ENCODE results near the gene ZXDC.

Gene ZXDC

DNA sequence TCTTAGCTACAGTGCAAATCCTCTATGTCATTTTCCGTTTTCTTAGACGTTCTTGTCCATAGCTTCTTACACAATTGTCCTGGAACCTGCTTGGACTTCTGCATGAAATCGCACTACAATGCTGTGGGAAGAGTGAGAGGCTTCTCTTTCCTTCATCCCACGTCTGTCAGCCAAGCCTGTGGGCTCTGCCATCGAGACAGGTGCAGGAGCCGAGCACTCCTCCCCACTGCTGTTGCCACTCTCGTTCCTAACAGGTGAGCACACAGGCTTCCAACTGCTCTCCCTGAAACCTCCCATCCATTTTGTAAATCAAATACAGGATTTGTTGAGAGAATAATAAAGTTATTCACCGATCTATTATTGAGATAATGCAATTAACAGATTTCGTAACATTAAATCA, 23.5 kb downstream of the ZXDC start:
- DNase-seq (ENCODE audit: low spot score), result no peak

DNA sequence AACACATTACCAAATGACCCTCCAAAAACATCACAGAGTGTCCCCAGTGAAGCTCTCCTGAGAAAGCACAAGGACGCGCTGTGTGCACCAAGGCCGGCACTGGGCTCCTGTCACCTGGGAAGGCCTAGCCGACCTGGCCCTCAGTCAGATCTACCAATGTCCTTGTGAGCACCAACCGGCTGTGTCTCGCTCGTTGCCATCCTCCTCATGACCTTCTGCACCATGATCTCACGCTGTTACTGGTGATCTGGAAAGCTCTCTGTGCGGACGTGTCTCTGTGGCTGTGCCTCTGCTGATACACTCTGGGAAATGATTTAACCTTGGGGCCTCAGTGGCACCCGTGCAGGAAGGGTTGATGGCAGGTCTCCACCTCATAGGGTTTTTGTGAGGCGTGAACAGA, 24.2 kb downstream of the ZXDC start:
- DNase-seq (ENCODE audit: low spot score), result no peak

DNA sequence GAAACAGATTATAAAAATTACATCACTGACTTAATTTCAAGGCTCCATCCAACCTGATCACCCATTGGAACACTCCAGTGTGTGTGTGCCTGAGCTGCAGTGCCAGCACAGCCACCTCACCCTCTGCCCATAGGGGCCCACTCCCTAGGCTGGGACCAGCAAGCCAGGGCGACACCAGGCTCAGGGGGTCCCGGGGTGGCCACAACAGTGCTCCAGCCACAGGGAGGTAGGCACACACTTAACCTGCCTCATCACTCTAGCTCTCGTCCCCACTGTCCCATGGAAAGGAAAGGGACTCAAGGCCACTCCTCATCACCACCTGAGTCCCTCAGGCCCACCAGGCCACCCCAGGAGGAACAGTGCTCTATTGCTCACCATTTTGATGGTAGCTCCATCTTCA, 24.9 kb downstream of the ZXDC start:
- no peak for DNase-seq (ENCODE audit: low spot score)

DNA sequence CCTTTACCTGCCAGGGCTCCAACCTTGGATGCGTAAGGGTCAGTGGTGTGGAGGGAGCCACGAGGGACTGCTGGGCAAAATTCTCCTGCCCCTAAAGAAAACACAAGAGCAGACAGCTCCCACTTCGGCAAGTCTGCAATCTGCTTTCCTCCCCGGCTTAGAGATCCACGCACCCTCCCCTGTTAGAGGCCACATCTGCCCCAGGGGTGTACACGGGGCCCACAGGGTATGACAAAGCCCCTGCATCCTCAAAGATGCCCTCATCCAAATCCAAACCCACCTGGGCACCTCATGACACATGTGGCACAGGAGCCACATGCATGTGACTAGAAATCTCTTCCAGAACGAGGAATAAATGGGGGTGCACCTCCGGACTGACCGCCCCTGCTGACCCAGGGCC, 25.5 kb downstream of the ZXDC start:
- no peak for DNase-seq (ENCODE audit: low spot score)

DNA sequence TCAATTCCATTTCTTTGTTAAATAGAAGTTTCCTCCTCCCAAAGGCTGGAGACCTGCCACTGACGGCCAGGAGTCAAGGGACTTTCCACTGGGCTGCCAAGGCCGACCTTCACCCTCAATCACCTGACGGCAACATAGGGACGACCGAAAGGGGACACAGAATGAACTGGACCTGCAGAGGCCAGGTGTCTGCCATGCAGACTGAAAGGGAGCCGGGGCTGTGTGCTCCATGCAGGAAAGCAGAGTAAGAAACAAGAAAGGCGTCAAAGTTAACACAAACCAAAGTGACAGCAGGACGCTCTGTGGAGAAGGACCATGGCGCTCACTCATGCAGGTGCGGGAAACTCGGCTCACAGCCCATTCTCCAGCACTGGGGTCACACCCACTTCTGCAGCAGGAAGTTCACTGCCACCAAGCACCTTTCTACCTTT, 26.1 kb downstream of the ZXDC start:
- no peak for DNase-seq (ENCODE audit: low spot score)

DNA sequence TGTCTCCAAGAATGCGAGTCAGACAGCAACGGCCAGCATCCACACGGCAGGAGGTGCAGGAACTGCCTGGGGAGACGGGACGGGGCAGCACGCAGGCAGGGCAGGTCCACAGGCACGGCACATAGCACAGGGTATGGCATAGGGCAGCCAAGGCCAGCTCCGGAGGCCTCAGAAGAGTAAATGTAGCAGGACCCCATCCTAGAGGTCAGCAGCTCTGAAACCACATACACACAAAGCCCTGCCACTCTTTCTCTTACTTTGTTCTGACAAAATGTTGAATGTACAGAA, 26.9 kb downstream of the ZXDC start:
- DNase-seq (ENCODE audit: low spot score), result no peak

DNA sequence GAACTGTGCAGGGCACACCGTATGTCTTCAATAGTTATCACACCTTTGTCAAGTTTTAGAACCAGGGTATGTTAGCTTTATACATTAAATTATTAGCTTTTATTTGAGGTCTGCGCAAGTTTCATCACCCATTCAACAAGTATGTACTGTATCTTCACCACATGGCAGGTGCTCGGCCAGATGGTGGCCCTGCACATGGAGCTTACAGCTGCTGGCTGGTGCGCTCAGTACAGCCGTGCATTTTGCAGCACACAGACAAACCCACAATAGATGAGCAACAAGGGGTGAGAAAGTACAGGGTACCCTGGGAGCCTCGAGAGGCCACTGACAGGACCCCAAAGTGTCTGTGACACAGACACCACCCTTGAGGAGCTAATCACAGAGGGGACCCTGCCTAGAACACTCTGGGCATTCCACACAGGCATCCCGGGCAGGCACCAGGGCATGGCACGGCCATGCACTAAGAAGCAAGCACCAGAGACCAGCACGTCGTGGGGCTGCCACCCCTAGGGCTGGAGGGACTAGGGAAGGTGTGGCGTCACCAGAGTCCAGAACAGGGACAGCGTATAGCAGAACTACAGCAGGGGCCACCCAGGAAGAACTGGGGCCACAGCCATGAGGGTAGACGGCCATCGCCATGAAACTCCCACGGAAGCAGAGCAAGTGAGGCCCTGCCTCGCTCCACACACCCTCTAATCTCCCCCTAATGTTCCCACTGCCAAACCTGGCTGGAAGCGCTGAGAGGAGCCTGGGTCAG, 27.4 kb downstream of the ZXDC start:
- no peak for DNase-seq (ENCODE audit: low spot score)

DNA sequence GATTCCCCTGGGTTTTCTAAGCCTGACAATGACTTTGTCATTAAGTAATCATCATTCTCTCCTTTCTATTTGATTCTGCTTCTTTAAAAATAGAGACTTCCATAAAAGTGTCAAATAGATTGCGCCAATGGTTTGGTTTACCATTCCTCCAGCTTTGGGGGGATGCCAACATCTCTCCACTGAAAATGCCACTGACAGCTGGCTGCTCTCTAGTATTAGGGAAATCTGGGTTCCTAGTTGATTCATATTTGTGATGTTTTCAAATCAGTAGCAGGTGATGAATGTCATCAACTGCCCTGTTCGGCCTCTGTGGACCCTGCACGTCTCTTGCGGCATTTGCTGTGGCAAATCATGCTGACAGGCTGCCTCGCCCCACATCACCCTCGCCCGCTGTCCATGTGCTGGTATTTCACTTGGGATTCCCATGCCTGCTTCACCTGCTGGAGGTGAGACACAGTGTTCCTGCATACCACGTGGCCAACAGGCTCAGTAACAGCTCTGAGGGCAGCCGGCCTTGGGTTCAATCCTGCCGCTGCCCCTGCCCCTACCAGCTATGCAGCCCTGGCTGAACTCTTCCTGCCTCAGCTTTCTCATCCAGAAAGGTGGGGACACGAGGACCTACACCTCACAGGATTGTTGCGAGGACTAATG, 28.1 kb downstream of the ZXDC start:
- DNase-seq (ENCODE audit: low spot score), result no peak

DNA sequence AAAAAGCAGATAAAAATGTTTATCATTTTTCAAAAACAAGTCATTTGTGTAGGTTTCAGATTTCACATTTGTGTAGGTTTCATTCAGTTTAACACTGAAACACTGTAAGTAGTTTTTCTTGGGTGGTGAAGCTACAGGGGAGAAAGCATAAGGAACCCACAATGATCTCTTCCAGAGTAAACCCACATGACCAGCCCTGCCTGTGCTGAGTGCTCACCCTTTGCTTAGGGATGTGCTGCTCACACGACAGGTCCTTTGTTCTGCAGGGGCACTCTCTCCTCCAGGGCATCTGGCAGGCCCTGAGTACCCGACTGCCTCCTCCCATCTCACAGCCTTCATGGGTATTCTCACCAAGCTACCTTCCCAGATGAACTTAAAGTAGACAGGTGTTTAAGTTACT, 28.9 kb downstream of the ZXDC start:
- no peak for DNase-seq (ENCODE audit: low spot score)

DNA sequence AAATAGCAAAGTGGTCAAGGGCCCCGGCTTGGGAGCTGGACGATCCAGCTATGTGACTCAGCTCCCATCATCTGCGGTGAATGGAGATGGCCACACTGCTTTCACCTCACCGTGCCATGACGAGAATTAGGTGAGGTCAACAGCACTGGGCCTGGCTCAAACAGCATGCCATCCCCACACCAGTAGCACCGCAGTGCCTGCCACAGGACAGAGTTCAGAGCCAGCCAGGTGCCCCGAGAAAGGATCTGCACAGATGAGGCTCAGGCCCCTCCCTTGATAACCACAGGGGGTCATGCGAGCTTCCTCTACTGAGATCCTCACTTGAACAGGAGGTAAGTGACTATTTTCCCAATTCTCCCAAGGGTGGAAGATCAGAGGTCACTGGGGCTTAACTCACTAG, 29.4 kb downstream of the ZXDC start:
- no peak for DNase-seq (ENCODE audit: low spot score)

DNA sequence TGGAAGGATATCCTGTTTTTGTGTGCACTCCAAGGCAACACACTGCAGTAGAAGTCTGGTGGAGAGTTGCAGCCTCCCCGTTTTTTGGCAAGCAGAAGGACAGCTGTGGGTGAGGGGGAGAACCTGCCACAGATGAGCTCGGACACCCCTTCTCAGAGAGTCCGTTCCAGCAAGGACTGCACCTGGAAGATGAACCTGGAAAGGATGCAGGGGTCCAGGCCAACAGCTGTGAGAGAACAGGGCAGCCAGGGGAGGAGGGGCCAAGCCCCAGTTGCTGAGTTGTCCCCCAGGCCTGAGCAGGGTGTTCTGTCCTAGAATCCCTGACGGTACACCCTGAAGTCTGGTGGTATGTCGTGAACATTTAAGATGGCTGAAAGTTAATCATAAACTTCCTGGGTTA, 30.2 kb downstream of the ZXDC start:
- DNase-seq (ENCODE audit: low spot score), result no peak

DNA sequence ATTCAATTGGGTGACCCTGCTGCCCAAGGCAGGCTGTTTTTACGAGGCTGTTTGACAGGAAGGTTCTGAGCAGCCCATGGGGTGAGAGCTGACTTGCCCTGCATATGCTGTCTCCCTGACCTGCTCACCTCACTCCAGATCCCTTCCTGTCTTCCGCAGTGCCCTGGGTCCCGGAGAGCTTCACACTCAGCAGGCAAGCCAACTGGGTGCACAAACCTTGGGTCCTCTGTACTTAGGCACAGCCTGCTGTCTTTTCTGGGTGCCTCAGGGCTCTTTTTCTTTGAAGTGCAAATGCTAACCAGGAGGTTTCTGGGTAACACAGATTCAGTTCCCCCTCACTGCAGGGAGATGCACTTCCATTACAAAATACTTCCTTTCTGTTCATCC, 32.8 kb downstream of the ZXDC start:
- DNase-seq (ENCODE audit: low spot score), result no peak

DNA sequence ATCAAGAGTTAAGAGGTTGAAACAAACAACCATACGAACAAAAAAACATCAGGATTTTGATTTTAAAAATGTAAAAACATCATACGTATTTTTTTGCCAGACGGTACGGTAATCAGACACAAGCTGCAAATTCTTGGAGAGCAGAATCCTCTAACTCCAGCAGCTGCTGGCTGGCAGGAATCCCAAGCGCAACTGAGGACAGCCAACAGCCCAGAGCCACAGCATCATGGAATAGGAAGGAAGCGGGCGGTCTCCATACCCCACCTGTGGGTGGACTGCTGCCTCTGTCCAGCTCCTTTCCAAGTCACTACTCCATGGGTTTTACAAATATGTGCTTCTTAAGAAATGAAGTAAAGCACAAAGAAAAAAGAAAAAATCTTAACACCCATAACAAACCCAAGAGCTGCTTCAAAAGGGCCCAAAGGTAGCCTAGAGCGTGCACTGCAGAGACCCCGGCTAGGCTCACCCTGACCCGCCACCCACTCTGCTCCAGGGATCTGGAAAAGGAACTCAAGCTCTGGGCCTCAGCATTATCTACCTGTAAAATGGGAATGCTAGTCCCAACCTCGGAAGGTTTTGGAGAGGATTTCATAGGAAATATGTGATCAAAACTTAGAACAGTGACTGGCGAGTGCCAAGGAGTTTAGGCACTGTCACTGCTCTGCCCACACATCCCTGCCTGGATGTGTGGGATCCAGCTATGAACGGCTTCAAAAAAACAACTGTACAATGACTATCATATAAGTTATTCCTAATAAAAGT, 33.4 kb downstream of the ZXDC start:
- no peak for DNase-seq (ENCODE audit: low spot score)

DNA sequence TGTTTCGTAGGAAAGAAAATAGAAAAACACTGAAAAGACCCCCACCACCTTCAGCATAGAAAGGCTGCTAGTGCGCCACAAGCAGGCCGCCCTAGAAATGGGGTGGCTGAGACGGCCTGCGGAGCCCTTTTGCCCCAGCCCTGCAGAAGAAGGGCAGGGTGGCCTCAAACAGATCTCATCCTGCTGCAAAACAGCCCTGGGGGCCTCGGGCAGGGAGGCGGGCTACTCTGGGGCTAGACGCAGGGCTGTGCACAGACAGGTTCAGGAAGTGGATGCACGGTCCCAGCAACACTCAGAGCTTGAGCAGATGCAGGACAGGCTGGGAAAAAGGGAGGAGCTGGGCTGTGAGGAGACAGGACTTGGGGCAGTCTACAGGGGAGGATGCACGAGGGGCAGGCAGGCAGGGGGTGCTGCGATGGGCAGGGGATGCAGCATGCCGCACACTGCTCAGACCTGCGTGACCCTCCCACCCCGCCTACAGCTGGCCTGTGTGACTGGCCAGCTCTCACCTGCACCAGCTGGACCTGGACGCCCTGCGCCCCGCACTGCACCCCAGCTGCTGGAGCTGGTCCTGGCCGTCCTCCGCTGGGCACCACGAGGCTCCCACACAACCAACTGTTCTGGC, 34.3 kb downstream of the ZXDC start:
- DNase-seq (ENCODE audit: low spot score), result no peak

DNA sequence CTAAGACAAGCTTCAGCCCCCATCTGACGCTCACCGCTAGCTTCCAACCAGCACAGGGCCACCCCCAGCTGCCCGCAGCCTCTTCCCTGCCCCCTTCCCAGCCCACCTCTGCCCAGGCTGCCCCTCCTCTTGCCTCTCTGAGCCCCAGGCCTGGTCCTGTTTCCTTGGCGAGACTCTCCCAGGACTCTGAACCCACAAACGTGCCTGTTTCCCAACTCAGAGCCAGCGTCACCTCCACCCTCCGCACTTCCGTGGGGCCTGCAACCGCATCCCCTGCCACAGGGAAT, 35.0 kb downstream of the ZXDC start:
- no peak for DNase-seq (ENCODE audit: low spot score)

DNA sequence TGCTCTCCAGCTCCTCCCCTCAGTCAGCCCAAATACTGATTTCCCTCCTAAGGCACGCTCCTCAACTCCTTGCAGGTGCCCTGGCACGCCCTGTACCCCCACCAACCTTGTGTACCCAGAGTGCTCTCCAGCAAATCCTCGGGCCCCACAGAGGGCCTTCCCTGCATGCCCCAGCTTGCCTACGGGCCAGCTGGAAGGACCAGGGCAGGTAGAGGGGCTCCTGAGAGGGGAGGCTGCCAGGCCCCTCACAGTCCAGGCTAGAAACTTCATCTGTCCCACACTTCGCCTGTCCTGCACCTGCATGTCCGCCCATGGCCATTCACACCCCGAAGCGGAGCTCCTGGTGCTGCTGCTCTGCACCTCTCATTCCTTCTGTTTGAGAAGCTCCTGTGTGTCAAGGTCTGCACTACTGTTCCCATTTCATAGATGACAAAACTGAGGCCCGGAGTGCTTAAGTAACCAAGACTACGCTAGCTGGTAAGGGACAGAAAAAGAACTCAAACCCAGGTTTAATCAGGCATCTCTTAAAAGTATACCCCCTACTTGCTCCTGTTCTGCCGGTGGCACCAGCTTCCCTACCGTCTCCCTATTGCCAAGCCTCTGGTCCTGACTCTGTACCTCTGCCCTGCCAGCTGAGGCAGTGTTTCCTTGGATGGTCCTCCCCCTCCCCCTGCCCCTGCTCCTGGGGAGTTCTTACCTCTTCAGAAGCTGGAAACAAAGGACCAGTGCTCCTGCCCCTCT, 35.6 kb downstream of the ZXDC start:
- DNase-seq (ENCODE audit: low spot score), result no peak

DNA sequence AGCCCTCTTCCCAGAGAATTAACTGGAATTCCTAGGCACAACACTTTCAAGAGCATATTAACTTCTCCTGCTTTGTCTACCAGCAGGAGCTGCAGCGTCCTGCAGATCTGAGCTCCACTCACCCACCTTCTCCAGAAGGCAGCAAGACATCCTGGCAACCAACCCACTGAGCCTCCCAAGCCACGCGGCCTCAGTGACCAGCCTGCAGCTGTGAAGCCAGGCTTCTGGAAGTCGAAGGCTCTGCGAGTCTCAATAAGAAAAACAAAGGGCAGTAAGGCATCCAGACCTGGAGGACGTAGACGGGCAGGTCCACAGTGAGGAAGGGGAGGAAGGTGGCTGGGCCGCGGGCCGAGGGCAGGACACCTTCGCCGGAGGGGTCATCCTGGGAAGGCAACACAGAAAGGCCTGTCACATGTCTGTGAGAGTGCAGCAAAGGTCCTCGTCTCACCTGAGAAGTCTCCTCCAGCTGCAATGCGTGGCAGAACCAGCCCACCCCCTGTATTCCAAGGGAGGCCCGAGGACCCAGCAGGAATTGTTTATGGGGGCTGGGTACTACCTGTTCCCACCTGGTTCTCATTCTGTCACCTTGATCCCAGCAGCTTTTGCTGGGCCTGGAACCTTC, 36.2 kb downstream of the ZXDC start:
- DNase-seq (ENCODE audit: low spot score), result no peak

DNA sequence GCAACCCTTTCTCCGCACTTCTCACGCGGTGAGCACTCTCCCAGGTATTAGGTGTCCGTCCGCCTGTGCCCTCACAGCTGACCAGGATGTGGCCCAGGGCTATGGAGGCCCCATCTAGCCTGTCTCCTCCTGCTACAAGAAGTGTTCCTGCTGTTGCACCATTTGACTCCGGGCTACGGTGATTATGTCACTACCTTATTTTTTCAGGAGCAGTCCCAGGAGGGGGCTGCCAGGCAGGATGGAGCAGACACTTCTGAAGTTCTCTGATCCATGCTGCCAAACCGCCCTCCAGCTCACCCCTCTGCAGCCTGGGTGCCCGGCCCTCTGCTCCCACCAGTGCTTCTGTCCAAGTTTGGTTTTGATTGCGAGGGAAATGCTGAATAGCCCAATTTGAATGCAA, 36.9 kb downstream of the ZXDC start:
- no peak for DNase-seq (ENCODE audit: low spot score)

DNA sequence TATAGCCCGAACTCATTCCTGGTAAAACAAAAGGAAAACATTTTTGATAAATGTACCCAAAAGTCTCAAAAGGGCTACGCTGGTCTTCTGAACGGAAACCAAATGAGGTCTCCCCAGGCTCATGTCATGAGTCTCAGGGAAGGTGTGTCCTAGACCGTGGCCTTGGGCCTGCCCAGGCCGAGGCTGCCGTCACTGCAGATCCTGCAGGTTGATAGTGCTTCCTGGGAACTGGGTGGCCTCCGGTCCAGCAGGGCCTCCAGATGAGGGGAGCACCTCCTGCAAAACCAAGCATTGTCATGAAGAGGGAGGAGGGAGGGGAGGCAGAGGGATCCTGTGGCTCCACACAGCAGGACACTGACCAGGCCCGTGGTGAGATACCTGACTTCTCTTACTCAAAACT, 37.5 kb downstream of the ZXDC start:
- DNase-seq (ENCODE audit: low spot score), result no peak

DNA sequence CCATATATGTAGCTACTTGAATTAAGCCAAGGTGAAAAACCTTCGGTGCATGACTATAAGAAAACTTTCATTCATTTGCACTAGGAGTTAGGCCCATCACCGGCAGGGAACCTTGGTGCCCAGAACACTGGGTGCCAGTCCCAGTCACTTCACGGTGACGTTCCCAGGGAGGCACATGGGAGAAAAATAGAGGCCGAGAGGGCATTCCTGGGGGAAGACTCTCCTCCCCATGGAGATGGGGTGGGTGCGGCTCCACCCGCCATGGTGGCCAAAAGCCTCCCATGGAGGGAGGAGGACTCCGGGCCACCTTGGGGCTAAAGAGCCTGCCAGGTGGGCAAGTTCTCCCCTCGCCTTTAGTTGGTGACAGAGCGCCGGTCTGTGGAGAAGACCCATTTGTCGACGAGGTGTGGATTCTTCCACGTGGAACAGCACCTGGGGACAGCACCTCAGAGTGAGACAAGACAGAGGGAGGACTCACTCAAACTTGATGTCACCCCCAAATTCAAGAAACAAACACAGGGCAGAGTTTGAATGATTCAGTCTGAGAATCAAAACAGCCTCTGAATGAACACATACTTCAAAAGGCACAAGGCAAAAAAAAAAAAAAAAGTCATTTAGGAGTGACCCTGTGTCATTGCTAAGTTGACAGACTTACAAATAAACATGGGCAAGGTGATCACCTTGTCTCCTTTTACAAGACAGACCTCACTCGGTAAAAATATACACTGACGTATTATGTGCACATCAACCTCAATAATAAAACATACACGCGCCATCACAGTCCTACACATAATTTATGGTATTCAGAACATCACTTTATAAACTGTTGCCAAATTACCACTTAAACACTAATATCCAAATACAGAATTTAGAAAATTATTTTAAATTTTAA, 38.6 kb downstream of the ZXDC start:
- DNase-seq (ENCODE audit: low spot score), result no peak

Measured in HuH-7 (cell line).